Smooth muscle cell of the brain vasculature (primary cell): Measurements from ENCODE around the gene BRSK1.
"Not testable (repeated sequence)": the region's sequence is repeated elsewhere in the genome, so short reads cannot be mapped to it uniquely, and the experiment has no call there.

ENCODE experiments used
- DNase-seq: peaks from one replicate; pipeline ENCODE4 v3.0.0-alpha.2; 2012; ENCODE audit warnings: low read depth, low spot score

Gene BRSK1

DNA sequence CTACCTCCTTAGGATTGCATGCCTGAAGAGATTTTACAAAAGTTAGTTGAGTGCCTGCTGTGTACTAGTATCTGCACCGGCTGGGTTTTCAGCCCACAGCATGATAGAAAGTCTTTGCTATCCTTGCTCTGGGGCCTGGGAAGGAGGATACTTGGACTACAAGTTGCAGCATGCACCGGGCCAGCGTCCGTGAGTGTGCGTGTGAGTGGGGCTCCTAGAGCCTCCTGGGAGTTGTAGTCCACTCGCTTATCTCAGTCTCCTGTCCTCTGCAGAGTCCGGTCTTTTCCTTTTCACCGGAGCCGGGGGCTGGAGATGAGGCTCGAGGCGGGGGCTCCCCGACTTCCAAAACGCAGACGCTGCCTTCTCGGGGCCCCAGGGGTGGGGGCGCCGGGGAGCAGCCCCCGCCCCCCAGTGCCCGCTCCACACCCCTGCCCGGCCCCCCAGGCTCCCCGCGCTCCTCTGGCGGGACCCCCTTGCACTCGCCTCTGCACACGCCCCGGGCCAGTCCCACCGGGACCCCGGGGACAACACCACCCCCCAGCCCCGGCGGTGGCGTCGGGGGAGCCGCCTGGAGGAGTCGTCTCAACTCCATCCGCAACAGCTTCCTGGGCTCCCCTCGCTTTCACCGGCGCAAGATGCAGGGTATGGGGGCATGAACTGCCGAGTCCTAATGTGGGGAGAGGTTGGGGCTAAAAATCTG lies 20.6 kb downstream of the BRSK1 start:
- DNase-seq = no peak

DNA sequence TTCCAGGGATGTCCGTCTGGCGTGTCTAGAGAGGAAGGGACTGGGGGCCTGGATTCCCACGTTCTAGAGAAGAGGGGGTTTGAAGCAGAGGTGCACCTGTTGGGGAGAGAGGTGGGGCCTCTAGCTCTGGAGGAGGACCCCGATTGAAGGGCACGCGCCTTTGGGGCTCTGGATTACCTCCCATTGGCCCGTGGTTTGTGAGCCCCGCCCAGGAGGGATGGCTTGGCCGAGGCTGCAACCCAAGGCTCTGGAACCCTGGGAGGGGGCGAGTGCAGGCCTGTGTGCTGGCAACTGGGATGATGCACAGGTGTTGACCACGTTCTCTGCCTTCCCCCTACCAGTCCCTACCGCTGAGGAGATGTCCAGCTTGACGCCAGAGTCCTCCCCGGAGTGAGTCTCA lies 21.2 kb downstream of the BRSK1 start:
- no peak for DNase-seq

DNA sequence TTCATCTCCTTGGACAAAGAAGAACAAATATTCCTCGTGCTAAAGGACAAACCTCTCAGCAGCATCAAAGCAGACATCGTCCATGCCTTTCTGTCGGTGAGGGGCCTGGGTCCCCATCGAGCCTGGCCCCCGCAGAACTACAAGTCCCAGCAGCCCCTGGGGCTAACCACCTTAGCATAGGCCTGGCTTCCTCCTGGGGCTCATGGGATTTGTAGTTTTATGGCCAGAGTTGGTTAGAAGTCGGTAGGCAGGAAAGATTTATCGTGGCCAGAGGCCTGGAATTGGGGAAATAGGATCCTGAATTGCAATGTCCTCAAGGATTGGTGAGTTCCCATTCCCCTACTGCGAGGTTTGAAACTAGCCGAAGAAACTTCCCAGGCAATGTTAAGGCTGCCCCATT lies 21.7 kb downstream of the BRSK1 start:
- DNase-seq = no peak

DNA sequence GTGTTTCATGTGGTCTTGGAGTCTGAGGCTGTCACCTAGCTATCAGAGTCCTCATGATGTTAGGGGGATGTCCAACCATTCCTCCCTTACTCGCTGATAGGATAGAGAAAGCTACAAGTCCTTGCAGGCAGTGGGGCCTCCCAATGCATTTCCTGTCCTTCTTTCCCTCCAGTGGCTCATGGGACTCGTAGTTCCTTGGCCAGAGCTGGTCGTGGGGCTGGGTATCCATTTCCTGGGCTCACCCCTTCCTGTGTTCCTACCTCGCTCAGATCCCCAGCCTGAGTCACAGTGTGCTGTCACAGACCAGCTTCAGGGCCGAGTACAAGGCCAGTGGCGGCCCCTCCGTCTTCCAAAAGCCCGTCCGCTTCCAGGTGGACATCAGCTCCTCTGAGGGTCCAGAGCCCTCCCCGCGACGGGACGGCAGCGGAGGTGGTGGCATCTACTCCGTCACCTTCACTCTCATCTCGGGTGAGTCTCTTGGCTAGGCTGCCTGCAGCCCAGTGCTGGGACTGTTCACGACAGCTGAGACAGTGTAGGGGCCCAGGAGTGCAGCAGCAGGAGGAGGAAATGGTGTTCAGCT lies 22.3 kb downstream of the BRSK1 start:
- no peak for DNase-seq

DNA sequence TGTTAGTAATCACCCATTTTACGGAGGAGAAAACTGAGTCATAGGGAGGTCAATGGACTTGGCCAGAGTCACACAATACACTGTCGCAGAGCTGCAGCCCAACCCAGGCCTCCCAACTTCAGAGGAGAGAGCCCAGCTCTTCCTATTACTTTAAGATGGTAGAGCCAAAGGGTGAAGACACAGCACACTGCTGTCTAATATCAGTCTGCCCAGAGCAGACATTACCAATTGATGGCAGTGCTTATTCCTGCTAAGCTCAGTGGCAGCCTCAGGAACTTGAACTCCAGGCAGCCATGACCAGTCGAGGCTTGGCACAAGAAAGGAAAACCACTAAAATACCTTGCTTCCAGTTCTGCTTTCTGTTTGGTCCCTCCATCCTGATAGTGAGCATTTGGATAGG lies 22.9 kb downstream of the BRSK1 start:
- DNase-seq = no peak

DNA sequence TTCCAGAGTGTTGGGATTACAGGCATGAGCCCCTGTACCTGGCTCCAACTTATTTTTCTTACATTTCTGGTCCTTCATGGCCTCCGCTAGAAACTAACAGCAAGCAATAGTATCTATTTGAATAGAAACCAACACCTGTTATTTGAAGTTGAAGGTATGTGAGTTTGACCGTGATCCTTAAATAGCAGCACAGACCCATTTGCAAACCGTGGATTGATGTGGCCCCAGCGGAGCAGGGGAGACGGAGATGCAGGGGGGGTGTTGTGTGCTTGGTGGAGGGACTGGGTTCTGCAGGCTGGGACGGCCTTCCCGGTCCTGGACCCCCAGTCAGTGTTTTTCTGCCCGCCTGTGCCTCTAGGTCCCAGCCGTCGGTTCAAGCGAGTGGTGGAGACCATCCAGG lies 24.5 kb downstream of the BRSK1 start:
- DNase-seq = no peak

DNA sequence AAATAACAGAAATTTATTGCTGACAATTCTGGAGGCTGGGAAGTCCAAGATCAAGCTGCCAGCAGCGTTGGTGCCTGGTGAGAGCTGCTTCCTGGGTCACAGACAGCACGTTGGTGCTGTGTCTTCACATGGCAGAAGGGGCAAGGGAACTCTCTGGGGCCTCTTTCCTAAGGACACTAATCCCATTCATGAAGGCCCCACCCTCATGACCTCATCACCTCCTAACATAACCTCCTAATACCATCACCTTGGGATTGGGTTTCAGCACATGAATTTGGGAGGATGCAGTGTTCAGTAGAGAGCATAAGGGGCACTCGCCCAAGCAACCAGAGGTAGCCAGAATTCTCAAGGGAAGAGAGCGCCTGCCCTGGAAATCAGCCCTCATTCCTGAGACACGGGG lies 25.7 kb downstream of the BRSK1 start:
- no peak for DNase-seq

DNA sequence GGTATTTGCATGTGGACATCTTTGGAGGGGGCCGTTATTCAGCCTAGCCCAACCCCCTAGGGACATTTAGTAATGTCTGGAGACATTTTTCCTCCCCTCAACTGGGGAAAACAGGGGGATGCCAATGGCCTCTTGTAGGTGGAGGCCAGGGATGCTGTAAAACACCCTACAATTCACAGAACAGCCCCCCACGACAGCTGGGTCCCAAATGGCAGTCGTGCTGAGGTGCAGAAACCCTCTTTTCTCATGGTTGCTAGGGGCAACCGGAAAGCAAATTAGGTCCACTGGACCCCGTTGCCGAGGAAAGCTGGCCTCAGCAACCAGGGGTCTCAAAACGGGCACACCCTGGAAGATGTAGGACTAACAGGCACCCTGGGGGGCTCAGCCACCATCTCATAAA lies 26.7 kb downstream of the BRSK1 start:
- no peak for DNase-seq

DNA sequence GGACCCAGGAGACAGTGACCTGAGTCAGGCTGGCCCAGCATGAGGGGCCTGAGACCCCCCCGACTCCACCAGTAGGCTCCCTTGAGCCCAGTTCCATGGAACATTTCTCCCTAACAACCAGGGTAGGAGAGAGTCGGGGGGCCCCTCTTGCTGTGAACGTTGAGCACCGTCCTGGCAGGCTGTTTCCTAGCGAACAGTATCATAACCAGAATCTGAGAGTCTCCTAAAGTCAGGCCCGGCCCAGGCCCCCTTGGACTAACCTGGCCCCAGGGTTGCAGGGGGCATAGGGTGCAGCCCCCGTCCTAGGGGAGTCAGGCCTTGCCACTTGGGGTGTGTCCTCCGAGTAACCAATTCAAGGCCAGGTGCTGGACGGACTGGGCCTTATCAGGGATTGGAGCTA lies 27.6 kb downstream of the BRSK1 start:
- DNase-seq = no peak

DNA sequence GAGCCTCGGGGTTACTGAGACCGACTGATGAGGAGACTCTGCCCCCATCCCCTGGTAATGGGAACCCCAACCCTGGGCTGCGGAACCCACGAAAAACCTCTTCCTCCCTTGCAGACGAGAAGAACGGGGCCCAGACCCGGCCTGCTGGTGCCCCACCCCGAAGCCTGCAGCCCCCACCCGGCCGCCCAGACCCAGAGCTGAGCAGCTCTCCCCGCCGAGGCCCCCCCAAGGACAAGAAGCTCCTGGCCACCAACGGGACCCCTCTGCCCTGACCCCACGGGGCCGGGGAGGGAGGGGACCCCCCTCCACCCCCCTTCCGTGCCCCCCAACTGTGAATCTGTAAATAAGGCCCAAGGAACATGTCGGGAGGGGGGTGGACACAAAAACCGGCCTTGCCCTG lies 28.0 kb downstream of the BRSK1 start:
- no peak for DNase-seq

DNA sequence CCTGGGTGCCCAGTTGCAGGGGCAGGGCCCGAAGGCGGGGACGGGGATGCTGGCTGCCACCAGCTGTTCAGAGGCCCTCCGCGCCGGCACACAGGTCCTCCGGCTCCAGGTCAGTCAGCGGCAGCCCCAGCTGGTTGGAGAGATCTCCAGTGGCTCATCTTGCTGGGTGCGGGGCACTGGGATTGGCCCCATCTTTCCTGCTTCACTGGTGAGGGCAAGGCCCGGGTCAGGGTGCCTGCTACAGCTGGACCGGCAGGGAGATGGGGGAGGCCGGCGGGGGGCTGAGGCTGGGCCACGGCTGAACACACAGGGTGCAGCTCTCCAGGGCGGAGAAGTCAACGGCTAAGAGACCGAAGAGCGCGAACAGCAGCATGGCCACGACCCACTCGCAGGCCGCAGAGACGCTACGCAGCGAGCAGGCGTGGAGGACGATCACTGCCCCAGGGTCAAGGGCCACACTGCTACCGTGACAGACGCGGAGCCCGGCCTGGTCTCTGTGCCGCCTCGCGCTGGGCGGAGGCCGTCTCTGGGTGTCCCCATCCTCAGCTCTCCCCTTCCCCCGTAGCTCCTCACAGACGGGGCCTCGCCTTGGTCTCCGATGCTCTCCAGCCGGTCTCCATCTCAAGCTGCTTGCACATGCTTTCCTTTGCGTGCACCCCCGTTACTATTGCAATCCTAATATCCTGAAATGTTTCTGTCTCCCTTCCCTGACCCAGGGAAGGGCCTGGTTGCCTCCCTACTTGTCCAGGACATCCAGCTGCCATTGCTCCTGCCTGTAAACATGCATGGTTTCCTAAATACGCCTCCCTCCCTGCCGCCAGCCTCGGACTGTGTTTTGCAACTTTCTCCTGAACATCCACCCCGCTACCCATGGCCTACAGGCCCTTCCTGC lies 29.1 kb downstream of the BRSK1 start:
- no peak for DNase-seq

DNA sequence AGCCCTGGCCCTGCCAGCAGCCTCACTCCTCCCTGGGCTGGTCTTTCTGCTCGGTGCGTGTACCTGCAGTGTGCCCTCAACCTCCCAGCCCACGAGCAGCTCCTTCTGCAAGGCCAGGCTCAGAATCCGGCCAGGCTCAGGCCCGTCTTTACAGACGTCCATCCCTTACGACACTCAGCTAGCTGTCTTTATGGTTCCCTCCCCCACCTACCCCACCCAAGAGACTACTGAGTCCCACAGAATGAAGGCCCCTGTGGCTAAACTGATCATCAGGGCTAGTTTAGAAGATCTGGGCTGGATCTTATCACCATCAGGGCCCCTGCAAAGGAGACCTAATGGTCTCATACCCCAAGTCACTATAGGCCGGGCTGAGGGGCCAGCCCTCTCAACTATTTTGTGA lies 30.6 kb downstream of the BRSK1 start:
- DNase-seq = no peak

DNA sequence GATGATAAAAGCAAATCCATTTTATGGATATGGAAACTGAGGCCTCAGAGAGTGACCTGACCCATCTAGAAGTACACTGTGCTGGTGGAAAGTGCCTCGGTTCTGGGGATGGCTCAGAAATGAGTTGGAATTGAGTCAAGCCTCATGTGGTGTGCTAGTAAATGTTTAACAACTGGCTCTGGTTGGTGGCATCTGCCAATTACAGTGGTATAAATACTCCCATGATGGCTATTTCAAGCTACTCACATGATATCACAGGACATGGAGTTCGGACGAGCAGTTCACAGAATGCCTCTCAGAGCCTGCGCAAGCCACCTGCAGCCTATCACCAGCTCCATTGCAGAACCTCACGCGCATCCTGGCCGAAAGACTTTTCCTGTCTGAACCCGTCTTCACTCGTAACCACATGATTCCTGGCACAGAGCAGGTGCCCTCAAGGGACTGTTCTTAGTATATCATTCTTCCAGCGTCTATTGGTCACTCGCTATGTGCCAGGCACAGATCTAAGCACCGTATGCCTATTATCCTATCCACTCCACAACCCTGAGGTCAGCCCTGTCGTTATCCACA lies 32.2 kb downstream of the BRSK1 start:
- DNase-seq = no peak

DNA sequence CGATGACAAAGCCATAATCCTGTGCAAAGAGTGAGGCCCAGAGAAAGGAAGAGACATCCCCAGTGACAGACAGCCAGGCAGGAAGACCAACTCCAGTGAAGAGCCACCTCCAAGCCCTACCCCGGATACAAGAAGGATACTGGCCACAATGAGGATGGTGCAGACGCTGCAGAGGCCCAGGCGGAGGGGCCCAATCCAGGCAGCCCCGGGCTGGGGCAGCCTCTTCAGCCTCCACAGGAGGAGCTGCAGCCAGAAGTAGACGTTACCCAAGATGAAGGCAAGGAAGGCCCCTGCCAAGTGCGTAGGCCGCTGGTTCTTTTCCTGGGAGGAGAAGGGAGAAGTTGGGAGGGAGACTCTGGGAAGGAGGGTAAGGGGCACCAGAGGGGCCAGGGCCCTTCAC lies 32.8 kb downstream of the BRSK1 start:
- no peak for DNase-seq

DNA sequence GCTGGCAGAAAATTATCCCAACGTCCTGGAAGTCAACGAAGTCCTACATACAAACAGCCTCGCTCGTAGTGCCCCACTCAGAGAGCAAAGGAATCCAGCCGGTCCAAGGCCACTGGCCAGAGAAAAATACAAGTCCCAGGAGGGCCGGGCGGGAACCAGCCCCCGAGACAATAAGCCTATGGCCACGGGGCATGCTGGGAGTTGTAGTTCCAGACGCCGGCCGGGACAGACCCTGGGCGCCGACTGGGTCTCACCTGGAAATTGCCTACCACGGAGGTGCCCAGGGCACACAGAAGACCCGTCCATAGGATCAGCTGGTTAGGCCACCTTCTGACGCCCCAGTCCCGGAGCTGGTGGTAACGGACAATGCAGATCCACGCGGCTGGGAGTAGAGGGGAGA lies 36.0 kb downstream of the BRSK1 start:
- DNase-seq = no peak

DNA sequence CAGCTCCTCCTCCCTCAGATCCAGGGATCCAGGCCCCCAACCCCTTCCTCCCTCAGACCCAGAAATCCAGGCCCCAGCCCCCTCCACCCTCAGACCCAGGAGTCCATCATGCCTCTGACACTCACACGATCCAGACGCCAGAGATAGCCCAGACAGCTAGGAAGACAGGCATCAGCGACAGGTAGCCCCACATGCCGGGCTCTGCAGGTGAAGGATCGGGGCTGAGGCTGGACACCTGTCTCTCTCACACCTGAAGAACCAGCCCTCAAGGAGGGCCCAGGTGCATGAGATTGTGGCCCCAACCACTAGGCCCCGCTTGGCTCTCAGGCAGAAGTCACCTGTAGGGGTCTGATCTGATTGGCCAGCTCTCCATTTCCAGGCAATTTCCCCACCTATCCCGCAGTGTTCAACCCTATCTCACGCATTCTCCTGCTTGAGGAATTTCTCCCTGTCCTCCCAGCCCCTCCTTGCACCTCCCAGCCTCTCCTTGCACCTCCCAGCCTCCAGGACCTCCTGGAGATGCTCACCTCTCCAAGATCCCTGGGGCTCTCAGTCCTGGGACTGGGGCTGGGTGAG lies 37.1 kb downstream of the BRSK1 start:
- DNase-seq = no peak

DNA sequence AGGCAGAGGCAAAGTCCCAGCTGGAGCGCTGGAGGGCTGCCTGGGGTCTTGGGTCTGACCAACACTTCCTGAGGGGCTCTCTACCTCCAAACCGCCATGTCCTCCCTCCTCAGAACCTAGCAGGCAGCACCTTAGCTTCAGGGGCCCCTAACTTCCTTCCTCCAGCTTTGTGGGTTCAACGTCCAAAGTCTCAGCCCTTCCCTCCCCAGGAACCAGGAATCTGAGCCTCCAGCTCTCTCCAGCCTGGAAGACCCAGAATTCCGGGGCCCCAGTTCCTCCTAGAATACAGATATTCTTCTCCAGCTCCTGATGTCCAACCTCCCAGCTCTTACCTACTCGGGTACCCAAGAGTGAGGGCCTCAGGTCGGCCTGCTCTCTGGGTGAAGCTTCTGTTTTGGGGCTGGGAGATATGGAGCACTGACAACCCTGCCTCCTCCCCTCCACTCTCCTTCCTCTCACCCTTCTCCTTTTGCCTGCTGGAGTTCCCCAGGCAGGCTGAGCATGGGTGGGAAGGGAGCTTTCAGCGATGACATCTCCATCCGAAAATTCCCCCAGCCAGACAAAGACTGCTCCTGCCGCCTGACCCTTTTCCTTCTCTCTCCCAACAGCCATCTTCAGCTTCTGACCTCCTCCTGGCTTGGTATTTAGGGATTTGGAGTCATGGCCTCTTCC lies 37.8 kb downstream of the BRSK1 start:
- DNase-seq = no peak

DNA sequence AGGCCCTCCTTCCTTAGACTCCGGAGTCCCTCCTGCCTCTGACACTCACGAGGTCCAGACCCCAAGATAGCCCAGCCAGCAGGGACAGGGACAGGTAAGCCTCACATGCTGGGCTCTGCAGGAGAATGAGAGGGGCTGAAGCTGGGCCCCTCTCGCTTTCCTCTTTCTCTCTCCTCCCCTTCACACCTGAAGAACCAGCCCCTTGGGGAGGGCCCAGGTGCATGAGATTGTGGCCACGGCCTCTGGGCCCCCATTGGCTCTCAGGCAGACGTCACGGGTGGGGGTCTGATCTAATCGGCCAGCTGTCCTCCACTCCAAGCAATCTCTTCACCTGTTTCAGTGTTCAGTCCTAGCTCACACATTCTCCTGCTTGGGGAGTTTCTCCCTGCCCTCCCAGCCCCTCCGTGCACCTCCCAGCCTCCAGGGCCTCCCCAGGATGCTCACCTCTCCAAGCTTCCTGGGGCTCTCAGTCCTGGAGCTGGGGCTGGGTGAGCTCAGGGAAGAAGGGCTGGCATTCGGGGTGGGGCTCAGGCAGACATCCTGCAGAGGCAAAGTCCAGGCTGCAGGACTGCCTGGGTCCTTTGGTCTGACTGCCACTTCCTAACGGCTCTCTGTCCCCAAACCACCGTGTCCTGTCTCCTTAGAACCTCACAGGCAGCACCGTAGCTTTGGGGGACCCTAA lies 38.5 kb downstream of the BRSK1 start:
- no peak for DNase-seq

DNA sequence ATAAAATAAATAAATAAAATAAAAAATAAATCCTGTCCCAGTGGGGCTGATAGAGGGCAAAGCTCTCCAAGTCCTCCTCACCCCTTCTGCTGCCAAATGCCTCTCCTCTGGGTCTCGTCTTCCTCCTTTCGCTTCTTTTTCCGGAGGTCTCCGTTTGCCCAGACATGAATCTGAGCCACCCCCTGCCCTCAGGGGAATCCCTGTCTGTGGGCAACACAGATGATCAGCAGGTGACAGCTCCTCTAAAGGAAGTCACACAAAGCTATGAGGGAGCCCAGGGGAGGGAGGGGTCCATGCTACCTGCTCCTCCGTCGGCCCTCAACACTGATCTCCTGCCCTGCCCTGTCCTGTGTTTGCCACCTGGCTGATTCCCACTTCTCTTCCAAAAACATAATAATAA lies 40.9 kb downstream of the BRSK1 start:
- no peak for DNase-seq

DNA sequence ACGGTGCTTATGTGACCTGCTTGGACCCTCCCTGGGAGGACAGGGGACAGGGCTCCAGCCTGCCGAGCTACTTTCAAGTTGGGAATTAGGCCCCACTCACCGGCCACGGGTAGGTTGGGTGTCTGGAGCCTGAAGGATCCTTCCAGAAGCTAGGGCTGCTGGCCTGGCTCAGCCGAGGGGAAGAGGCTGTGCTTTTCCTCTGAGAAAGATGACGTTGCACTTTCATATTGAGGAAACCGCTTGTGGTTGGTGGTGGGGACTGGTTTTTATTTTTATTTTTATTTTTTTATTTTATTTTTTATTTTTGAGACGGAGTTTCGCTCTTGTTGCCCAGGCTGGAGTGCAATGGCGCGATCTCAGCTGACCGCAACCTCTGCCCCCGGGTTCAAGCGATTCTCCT lies 41.4 kb downstream of the BRSK1 start, which contains the start of gene TMEM150B:
Gene TMEM150B (minus strand): TSS at position 170 of the 400 bp plus-strand sequence. CDS start 4,305 bp downstream, outside the sequence.
- no peak for DNase-seq

DNA sequence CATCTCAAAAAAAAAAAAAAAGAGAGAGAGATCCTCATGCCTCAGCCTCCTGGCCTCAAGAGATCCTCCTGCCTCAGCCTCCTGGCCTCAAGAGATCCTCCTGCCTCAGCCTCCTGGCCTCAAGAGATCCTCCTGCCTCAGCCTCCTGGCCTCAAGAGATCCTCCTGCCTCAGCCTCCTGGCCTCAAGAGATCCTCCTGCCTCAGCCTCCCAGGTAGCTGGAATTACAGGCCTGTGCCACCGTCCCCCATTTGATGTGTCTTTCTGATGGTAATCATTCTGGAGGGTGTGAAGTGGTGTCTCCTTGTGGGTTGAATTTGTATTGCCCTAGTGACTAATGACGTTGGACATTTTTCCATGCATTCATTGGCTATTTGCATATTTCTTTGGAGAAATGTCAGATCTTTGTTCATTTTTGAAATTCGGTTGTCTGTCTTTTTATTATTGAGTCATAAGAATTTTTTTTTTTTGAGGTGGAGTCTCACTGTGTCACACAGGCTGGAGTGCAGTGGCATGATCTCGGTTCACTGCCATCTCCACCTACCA lies 45.0 kb downstream of the BRSK1 start:
- not testable (repeated sequence) for DNase-seq
